HG03558 (cell line): ENCODE data around the gene DOCK10.

Experiments
- ATAC-seq: cut with Tn5 transposase; IDR thresholded peaks from one replicate; pipeline ENCODE4 v1.9.1; 2021; ENCODE audit warnings: moderate number of reproducible peaks; ENCODE audit not compliant: unreplicated experiment; ENCODE audit errors: extremely low read depth

The DOCK10 gene

DNA sequence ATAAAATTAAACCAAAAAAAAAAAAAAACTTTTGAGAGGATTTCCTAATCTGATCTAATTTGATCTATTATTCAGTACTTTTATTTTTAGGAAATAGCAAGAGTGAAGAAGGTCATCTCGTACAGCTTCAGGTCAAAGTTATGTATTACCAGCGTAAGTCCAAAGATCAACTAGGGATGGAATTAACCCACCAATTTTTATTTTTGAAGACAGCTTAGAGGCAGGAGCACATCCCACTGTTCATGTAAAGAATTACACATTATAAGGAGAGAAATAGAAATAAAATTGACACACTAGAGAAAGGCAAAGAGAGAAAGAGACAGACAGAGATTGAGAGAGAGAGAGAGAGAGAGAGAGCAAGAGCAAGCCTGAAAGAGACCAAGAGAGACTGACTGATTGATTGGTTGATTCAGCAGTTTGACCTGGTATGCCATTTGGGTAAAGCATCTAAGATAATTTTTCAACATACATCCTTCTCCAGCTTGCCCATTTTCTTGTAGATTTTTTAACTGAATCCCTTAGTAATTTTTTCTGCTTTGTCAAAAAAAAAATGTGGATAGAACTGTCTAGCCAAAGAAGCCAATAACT lies 25.1 kb downstream of the DOCK10 start:
- no peak for ATAC-seq

DNA sequence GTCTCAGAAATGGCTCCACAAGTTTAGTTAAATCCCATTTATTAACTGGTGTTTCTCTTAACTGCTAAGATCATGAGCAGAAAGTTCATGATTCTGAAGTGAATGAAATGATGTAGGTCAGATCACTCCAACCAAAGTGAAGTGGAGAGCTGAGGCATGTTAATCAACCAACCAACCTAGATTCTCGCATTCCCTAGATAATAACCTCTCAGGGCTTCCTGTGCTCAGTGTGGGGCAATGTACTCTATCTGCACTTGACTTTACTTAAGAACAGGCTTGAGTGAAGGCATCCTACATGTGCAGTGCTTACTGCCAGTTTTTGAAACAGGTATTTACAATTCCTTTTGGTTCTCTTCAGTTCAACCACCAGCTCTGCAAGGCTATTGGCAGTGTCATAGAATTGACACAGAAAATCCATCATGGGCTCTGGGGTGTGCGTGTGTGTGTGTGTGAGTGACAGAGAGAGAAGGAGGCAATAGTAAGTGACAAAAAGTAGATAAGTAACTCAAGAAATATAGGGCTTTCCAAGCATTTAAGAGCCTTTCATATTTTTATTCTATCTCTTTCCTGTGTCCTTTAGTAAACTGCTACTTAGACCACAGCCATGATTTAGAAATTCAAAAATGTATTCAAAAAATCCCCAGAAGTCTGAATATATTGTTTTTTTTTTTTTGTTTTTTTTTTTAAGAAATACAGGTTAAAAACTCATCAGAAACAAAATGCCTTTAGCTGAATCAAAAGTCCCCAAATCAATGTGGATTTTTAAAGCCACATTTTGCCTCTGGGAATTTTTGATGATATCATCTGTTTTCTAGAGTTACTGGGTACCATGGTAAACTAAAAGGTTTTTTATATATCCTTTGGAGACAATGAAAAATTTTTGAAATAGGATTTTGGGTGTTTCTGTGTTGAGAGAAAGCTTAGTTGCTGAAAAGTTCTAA lies 28.6 kb downstream of the DOCK10 start:
- ATAC-seq, result no peak

DNA sequence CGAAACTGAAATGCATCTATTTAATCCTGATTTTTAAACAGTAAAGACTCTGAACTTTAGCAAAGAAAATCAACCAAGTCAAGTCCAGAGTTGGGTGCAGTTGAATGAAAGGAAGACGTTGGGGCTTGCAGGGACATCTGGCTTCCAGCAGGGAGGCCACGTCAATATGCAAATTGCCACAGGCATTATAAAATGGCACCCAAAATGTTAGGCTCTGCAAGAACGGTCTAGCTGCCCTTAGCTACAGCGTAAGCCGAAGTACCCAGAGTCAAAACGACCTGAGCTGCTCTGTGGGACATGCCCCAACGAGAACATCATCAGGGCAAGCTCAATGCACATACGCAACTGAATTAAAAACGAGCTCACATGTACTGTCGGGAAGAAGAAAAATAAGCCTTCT lies 30.7 kb downstream of the DOCK10 start:
- no peak for ATAC-seq

DNA sequence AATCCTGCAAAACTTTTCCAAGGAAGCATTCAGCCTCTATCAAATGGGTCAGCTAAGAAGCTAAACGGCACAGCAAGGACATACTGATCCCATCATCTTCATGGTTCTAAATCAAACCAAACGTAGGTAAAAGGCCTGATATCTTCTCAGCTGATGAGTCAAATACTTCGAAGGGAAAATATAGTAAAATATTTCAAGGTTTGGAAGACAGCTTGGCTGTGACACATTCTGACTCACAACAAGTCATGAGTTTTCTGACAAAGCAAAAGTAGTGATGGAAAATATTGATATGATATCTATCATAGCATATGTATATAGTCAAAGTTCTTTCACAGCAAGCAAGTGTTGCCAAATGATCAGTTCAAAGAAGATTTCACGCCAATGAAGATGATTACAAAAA lies 31.5 kb downstream of the DOCK10 start:
- ATAC-seq, result no peak

DNA sequence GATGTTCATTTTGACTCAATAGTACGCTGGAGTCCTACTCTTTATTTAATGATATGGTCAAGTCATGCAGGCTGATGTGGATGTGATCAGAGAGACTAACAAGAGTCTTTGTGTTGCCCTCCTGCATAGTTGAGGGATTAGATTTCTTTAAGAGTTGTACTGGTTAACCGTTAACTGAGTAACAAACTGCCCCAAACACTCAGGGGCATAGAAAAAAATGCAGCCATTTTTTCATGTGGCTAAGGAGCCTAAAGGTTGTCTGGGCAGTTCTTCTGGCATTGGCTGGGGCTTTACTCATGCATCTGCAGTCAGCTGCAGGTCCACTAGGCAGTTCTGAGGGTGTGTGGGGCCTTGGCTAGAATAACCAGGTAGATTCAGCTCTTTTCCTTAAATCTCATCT lies 32.5 kb downstream of the DOCK10 start:
- no peak for ATAC-seq

DNA sequence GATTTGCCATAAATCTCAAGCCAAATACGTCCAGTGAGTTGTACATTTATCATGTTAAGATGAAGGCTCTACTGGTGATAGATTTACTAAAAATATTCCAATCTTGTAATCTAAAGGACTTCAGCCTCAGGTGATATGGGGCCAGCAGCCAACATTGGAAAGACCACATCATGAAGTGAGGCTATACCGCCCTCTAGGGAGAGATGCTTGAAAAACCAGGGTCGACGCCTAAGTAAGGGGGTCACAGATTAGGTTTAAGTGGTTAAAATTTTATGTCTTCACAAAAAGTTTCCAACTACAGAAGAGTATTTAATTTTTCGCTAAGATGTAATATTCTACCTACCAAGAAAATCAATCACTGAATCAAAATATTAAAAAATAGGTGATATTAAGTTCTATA lies 33.3 kb downstream of the DOCK10 start:
- ATAC-seq, result no peak

DNA sequence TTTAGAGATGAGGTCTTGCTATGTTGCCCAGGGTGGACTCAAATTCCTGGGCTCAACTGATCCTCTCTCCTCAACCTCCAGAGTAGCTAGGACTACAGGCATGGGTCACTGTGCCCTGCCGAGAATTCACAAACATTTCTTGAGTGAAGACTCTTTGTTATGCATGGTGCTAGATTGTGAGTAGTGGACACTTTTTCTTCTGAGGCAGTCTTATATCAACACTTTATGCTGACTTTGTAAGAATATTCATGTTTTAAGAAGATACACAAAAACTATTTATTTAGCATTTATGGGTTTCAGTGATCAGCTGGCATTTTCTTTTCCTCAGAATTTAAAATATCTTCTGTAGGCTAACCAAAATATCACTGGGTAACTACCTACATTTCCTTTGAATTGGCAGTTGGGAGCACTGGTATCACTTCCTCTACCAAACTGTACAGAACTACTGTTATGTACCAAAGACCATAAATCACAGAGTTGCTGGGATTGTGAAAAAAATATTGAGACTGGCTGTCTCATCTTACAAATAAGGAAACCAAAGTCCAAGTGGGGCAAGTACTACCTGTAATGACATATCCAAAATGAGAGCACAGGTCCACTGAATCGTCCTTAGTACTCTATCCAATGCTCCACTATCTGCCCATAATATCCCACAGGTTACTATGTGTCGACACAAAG lies 34.0 kb downstream of the DOCK10 start:
- no peak for ATAC-seq

DNA sequence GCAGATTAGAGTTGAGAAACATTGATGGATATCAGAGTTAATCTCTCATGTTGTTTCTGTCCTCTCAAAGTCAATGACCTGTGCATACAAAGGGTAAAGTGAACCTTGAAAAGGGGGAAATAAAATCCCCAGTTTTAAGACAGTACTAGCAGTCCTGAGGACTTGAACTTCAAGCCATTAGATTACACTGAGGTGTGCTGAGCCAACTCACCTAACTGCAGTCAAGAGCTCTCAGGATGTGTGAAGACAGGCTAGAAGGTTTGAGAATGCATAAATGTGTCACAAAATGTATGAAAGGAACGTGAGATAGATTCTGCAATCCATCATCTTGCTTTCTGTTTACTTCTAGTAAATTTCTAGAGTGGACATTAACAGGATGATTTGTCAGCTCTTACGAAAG lies 35.5 kb downstream of the DOCK10 start:
- no peak for ATAC-seq

DNA sequence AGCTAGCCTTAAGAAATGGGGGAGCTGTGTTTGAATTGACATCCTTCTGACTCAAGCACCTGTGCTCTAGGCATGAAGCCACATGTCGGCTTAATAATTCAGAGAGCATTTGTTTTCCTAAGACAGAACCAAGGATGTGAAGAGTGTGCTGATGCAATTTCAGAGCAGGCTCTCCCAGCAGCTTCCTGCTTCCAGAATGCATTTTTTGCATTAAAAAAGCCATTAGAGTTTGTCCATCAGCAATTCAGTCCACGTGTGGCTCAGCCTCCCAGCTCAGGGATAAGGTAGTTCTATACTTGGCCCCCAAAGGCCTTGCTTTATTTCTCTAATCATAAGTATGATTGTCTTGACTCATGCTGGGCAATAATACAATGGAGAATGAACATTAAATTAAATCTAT lies 37.7 kb downstream of the DOCK10 start:
- no peak for ATAC-seq

DNA sequence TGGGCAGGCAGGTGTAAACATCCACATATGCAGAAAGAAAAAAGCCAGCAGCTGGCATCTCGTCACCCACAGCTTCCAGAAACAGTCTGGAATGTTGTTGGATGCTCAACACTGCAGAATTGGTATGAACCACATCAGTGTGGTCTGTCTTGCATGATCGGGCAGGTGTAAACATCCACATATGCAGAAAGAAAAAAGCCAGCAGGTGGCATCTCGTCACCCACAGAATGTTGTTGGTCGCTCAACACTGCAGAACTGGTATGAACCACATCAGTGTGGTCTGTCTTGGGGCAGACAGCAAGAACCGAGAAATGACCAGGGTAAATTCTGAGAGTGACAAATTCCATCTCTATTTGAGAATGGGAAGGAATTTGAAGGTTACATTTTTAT lies 39.6 kb downstream of the DOCK10 start:
- ATAC-seq, result peak; percentile 77

DNA sequence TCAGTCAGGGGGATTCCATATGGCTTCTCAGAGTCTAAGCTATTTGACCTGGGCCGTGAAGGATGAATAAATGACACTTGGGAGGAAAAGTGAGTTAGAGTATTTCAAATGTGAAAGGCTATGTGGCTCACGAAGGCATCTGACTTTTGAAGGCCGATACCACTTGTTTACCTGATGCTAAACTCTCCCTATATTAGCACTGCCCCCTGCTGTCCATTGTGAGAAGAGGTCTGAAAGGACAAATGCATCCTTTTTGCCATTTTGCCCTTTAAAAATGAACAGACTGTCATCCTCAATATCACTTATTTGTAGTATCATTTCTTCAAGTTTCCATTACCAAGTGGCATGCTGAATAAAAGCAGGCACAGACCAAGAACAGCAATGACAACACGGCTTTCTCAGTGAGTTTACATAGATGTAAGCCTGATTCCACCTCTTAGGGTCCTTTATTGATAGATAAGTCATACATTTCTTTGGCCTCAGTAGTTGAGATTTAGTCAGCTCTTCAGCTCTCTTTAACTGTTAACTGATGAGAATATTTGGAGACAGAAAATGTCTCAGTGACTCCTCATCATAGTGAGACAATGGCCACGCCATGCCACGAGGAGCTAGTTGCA lies 40.1 kb downstream of the DOCK10 start:
- no peak for ATAC-seq

DNA sequence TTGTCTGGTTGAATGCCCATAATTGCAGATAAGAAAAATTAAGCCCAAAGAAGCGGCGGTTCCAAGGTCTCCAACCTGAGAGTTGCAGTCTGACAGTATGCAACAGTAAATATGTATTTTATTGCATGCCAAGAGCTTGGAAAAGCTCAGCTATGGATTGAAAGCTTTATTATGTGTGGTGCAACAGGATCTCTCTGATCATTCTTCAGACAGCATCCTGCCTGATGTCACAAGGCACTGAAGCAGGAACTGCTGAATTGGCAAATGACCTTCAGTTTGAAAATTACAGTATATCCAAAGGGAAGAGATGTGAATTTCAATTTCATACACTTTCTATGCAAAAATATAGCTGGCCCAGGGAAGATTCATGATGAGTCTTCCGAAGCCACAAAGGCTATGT lies 42.5 kb downstream of the DOCK10 start:
- ATAC-seq, result no peak

DNA sequence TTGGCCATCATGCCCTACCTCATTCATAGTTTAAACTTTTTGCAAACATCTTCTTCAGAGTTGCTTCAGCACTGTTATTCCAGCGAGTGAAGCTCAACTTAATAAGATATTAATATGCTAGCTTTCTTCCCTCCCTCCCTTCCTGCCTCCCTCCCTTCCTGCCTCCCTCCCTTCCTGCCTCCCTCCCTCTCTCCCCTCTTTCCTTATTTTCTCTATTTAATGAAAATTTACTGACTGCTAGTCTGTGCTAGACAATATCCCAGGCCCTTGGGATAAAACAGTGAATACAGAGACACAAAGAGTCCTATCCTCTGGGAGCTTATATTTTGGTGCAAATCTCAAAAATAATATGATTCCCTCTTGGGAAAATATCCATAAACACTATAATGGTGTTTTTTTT lies 42.9 kb downstream of the DOCK10 start:
- no peak for ATAC-seq

DNA sequence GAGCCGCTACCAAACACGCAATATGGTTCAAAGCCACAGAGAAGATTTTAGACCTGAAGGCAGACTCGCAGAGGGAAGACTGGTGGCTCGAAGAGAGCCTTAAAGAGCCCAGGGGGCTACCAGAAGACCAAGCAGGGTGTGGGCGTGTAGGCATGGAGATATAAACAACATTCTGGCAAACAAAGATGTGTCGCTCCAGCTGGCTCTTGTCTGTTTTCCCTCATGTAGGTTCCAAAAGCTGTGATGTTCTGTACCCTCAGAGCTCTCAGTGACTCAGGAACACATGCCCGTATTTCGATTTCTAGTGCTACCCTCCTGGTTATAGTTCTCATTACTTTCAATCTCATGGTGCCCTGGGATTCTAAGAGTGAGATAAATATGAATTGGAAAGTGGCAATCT lies 44.5 kb downstream of the DOCK10 start:
- no peak for ATAC-seq

DNA sequence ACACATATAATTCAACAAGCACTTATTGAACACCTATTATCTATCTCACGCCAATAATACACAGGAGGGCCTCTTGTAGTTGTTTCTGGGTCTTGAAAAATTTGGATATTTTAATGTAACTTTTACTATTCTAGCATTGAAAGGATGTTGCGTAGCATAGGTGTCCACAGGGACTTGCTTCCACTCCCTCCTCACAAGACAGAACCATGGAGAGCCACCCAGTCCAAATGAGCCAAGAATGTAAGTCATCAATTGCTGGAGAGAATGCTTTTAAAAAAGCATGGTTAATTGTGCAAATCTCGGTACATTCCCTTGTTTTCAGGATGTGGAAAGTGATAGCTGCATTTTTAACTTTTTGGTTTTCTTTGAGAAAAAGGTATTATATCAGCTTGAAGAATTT lies 46.8 kb downstream of the DOCK10 start:
- no peak for ATAC-seq

DNA sequence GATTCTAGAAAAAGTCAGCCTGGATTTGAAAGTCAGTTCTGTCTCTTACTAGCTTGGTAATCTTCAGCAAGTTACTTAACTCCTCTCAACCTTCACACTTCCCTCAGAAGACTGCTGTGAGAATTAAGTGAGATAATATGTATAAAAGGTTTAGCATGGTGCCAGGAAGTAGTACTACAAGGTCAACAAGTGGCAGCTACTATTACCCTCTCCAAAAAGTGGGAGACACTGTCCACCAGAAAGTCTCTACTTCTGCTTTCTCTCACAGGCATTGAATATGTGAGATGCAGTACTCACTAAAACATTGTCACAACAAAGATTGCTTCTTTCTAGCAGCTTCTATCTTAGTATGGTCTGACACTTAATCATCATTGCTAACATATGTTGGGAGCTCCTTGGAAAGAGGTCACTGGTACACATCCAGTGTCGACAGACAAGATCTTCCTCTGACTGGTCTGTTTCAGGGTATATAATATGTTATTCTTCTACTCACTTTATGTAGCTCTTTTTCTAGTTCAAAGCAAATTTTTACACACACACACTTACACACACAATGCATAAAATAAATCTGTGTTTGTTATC lies 47.9 kb downstream of the DOCK10 start:
- ATAC-seq, result no peak

DNA sequence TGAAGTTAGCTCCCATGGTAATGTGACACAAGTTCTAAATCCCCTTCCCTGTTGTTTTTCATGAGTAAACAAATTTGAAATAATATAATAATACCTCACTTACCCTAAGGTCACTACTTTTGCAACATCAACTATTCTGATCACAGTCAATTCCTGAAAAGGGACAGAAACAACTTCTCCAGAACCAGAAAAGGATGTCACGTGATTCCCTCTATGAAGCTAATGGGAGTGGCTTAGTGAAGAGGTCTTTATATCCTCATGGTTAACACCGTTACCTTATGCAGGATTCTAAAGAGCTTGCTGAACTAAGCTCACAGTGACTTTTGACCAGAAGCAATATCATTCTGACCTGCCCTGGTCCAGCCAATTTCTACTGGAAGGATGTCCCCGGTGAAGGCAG lies 51.6 kb downstream of the DOCK10 start:
- ATAC-seq, result no peak

DNA sequence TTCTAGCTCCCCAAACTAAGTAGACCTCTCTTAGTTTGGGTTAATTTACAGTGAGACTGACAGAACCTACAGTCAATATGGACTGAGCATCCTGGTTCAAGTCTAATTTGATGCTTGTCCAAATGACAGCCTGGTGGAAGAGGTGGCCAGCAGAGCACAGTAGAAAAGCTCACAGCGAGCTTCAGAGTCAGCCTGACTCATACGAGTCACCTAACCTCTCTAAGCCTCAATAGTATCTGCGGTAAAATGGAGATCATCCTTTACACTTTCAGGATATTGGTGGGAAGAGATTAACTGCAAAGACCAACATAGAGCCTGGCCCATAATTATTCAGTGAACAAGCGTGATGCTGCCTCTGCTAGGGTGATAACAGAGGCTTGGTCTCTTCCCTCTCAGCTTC lies 54.5 kb downstream of the DOCK10 start:
- no peak for ATAC-seq

DNA sequence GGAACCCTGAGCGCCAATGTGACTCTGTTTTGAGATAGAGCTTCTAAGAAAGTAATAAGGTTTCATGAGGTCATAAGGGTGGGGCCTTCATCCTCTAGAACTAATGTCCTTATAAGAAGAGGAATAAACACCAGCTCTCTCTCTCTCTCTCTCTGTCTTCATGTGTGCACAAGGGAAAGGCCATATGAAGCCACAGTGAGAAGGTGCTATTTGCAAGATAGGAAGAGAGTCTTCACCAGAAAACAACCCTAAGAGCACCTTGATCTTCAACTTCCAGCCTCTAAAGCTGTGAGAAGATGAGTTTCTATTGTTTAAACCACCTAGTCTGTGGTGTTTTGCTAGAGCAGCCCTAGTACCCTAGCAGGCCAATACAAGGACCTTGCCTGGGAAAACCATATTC lies 55.8 kb downstream of the DOCK10 start:
- ATAC-seq, result no peak

DNA sequence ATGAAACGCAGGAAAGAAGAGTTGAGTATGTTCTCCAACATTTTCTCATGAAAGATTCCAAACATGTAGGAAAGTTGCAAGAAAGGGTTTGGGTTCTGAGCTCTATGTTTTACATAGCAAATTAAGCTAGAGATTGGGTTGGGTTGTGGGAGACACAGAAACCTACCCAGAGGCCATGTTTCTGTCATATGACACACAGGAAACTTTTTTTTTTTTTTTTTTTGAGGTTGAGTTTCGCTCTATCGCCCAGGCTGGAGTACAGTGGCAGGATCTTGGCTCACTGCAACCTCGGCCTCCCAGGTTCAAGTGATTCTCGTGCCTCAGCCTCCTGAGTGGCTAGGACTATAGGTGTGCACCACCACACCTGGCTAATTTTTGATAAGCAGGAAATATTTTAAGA lies 57.6 kb downstream of the DOCK10 start:
- no peak for ATAC-seq
